Astrocyte of the cerebellum (primary cell): ENCODE measurements around the gene PTPN11.

Source experiments
- DNase-seq: peaks from one replicate; pipeline ENCODE4 v3.0.0-alpha.2; 2011; ENCODE audit warnings: low read depth
- H3K4me3 ChIP-seq: 2 replicates; pipeline ENCODE4 v1.5.1; 2011; ENCODE audit warnings: mild to moderate bottlenecking, low read depth, low read length, moderate library complexity
- in situ Hi-C: cut with HindIII; loops from 2 replicates; pipeline ENCODE4 v1.10.0; 2017; ENCODE audit warnings: low sequenced_read_pairs
- TF ChIP-seq, protein P1 (sequence below): IDR thresholded peaks from 2 replicates; pipeline ENCODE4 v1.5.1; 2012; ENCODE audit warnings: low read length, low read depth, moderate library complexity, mild to moderate bottlenecking; ENCODE audit errors: missing control alignments

Gene PTPN11

GRCh38 chr12:112486361-112486760 lies 67.6 kb downstream of the PTPN11 start:
- TF ChIP-seq, protein P1, sequence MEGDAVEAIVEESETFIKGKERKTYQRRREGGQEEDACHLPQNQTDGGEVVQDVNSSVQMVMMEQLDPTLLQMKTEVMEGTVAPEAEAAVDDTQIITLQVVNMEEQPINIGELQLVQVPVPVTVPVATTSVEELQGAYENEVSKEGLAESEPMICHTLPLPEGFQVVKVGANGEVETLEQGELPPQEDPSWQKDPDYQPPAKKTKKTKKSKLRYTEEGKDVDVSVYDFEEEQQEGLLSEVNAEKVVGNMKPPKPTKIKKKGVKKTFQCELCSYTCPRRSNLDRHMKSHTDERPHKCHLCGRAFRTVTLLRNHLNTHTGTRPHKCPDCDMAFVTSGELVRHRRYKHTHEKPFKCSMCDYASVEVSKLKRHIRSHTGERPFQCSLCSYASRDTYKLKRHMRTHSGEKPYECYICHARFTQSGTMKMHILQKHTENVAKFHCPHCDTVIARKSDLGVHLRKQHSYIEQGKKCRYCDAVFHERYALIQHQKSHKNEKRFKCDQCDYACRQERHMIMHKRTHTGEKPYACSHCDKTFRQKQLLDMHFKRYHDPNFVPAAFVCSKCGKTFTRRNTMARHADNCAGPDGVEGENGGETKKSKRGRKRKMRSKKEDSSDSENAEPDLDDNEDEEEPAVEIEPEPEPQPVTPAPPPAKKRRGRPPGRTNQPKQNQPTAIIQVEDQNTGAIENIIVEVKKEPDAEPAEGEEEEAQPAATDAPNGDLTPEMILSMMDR = no peak
- no peak overlapping the region for H3K4me3 ChIP-seq
- DNase-seq = no peak
- in situ Hi-C loops = no loop called here

DNA sequence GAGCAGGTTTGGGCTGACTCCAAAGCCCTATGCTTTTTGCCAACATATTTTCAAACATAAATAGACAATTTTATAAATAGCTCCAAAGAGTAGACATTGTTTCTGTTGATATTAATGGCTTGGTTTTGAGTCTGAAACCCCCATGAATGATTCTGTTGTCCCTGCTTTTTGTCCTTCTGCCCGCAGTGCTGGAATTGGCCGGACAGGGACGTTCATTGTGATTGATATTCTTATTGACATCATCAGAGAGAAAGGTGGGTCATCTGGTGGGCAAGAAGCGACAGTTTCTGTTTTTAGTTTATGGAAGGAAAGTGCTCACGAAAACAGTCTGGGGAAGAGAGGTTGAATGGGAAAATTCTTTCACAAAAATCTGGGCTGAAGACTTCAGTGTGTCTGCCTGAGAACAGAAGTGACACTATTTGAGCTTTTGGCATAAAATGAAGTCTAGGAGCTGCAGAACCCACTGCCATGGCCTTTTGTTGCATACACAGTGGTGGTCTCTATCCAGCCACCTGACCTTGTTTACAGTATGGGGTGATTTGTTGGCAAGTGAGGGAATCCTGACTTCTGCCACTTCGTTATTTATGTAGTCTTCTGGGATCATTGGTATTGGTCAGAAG lies 69.6 kb downstream of the PTPN11 start:
- in situ Hi-C loops = no loop called here
- TF ChIP-seq, protein P1 = no peak
- DNase-seq = no peak
- H3K4me3 ChIP-seq = no peak overlapping the region

DNA sequence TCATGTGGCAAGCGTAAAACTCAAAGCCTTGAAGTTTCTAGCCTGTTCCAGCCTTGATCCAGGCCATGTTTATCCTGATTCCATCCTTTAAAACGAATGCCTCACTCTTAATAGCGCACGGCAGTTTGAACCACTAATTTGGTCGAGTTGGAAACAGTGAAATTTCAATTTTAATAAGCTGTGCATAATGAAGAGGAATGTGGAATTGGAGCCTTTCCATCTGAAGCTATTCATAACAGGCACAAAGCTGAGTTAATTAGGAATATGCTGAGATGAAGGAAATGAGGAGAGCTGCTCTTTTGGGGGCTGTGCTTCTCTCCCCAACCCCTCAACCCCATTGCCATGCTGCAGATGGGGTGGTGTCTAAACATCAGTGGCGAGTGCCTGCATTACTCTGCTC lies 70.7 kb downstream of the PTPN11 start:
- in situ Hi-C loops = no loop called here
- no peak for DNase-seq
- no peak overlapping the region for H3K4me3 ChIP-seq
- TF ChIP-seq, protein P1 = no peak

DNA sequence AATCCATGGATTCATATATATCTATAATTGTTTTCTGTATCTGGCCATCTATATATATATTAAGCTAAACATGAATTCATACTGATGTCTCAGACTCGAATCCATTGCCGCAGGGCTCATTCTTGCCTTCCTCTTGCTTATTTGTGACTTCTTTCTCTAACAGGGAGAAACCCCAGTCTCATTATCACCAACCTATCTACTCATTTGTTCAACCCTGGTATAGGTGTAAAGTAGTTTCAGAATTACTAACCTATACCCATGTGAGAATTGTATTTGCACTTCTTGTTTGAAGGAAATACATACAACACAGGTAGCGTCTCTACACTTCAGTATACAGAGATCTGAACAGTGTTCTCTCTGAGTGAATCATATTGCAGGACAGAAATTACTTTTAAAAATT lies 77.7 kb downstream of the PTPN11 start:
- TF ChIP-seq, protein P1 = no peak
- in situ Hi-C loops = no loop called here
- no peak for DNase-seq
- H3K4me3 ChIP-seq = no peak overlapping the region

- in situ Hi-C loops = no loop called here
- DNase-seq = no peak
- TF ChIP-seq, protein P1 = no peak
- no peak overlapping the region for H3K4me3 ChIP-seq
These were observed 79.8 kb downstream of the PTPN11 start for GRCh38 chr12:112498580-112498979.

DNA sequence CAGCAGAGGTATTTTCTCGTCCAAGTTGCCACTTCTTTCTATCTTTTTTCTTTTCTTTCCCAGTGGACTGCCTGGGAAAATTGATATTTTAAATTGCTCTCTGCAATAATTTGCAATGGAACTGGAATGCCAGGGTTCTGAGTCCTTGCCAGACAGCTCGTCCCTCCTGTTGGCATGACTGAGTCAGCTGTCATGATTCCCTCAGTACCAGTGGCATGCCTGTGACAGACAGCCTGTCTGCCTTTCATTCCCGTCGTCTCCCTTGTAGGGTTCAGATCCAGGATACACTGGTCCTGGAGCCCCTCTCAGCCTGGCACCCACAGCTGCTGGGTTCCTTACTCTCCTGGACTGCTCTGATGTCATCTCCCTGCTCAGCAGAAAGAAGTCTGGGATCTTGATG lies 84.8 kb downstream of the PTPN11 start:
- H3K4me3 ChIP-seq = no peak overlapping the region
- TF ChIP-seq, protein P1 = no peak
- no peak for DNase-seq
- in situ Hi-C loops = no loop called here
